GM13976 (cell line): ENCODE results near the gene NCS1.

Experiments used
- DNase-seq: peaks from one replicate; pipeline ENCODE4 v3.0.0; 2012; ENCODE audit warnings: low spot score
- CTCF ChIP-seq: IDR thresholded peaks from 2 replicates; pipeline ENCODE4 v1.5.1; 2012; ENCODE audit warnings: borderline replicate concordance, mild to moderate bottlenecking; ENCODE audit not compliant: insufficient read depth; ENCODE audit errors: extremely low read depth, missing control alignments, control extremely low read depth
- in situ Hi-C: fragments of 300-500 bp; cut with MboI; formaldehyde crosslinking; loops from one replicate; pipeline ENCODE4 v1.12.0; 2022; ENCODE audit warnings: low sequenced_read_pairs, mixed read lengths, inconsistent platforms; ENCODE audit not compliant: unreplicated experiment

NCS1 gene

DNA sequence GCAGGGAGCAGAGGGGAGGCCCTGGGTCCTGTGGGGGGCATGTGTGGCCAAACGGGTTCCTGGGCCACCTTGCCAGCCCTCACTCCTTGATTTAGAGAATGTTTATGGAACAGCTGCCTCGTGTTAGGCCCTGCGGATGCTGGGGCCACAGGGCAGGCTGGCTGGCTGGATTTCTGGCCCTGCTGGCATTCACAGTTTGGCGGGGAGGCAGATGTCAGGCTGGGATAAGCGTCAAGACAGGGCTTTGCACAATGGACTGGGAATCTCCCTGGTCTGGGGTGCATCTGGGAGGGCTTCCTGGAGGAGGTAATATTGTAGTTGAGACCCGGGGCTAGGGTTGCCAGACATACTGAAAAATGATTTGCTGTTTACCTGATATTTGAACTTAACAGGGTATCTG lies 13.8 kb downstream of the NCS1 start:
- DNase-seq, result no peak
- in situ Hi-C loops, result no loop called here
- no peak for TF ChIP-seq CTCF

DNA sequence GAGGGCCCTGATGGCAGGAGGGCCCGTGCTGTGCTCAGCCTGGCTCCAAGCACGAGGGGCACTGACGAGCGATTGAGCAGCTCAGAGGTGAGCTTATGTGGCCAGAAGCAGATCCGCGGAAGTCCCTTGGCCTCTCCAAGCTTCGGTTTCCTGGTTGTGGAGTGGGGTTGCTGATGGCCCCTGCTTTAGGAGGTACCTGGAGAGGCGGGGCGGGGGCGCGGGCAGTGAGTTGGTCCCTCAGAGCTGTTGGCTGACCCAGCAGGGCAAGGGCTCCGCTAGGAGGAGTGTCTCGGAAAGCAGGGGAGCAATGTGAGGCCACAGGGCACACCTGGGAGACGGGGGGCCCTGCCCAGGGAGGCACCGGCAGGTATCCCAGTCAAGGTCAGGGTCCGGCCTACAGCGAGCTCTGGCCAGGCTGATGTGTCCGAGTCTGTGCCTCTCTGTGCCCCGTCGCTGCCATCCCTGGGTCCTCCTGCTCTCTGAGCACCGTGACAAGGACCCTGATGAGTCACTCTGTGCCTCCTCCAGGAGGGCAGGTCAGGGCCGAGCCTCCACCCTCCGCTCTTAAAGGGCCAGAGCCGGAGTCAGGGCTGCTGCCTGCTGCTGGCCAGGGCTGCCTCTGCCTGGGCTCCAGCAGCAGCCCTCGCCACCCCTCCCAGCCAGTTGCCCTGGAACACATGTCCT lies 14.8 kb downstream of the NCS1 start:
- TF ChIP-seq CTCF, result no peak
- in situ Hi-C loops, result no loop called here
- no peak for DNase-seq

GRCh38 chr9:130187523-130187846 lies 15.3 kb downstream of the NCS1 start:
- in situ Hi-C loops, result no loop called here
- TF ChIP-seq CTCF, result no peak
- no peak for DNase-seq

DNA sequence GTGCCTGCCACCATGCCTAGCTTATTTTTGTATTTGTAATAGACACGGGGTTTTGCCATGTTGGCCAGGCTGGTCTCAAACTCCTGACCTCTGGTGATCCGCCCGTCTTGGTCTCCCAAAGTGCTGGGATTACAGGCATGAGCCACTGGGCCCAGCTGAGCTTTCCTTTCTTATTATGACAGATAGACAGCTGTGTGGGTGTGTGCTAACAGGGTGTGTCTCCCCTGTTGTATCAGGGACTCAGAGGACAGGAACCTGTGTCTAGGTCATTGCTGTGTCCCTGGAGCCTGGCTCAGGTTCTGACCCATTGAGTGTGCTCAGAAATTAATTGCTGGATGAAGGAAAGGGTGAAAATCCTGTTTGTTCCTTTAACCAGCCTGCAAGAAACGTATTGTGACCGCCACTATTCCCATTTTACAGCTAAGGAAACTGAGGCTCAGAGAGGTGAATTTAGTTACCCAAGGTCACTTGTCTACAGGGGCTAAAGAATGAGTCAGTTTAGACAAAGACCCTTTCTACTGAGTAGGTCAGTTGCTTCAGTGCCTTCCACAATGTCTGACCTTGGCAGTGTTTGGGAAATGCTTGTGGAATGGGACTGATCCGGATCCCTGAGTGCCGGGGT lies 16.8 kb downstream of the NCS1 start:
- in situ Hi-C loops, result no loop called here
- TF ChIP-seq CTCF, result no peak
- DNase-seq, result no peak

DNA sequence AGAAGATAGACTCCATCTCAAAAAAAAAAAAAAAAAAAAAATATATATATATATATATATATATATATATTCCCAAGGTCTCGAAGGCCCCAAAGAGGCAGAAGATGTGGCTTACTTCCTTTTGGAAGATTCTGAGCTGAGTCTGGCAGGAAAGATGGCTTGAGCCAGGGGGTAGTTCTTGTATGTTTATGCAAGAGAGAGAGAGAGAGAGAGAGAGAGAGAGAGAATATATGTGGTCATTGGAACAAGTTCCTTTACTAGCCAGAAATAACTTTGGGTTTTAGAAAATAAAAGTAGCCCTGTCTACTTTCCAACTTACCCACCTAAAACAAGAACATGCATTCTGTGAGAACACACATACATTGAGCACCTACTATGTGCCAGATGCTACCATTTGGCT lies 17.6 kb downstream of the NCS1 start:
- no peak for DNase-seq
- in situ Hi-C loops, result no loop called here
- no peak for TF ChIP-seq CTCF

GRCh38 chr9:130191068-130191748 lies 19.0 kb downstream of the NCS1 start:
- no peak for TF ChIP-seq CTCF
- no peak for DNase-seq

More at GRCh38 chr9:130191068-130191748, 19.0 kb downstream of the NCS1 start:
- in situ Hi-C loops, result no loop called here
